Natural killer cell treated with Interleukin-12 subunit alpha and Interleukin-12 subunit beta and Interleukin-15 and Interleukin-18, amount 100 ng/mL, for 72 hours (primary cell): Measurements from ENCODE around the gene SYT13. TPM values are rescaled to one million over a fixed set of nuclear protein-coding genes. Genes with fewer than 3 reads are reported as not detected.

ENCODE experiments used
- ATAC-seq, 2 donors: fragments of 150-1000 bp; cut with Tn5 transposase in 1 of 2; sonication (Bioruptor Pico), chemical (Tn5 transposase) in 1 of 2; 2 replicates each; pipeline ENCODE4 v1.10.0; 2021
- DNase-seq: peaks from one replicate; pipeline ENCODE4 v3.0.0; 2022; ENCODE audit warnings: low spot score
- H3K27ac Mint-ChIP-seq, 2 donors: 1 replicate in 1 of 2; 2 replicates in 1 of 2; pipeline ENCODE4 v1.8.0; 2022; ENCODE audit warnings: mixed read lengths in 2 of 2, mild to moderate bottlenecking in 1 of 2, moderate library complexity in 1 of 2
- H3K27me3 Mint-ChIP-seq, 2 donors: 1 replicate in 1 of 2; 2 replicates in 1 of 2; pipeline ENCODE4 v1.8.0; 2022; ENCODE audit warnings: mixed read lengths in 2 of 2
- H3K36me3 Mint-ChIP-seq: one replicate; pipeline ENCODE4 v1.8.0; 2022; ENCODE audit warnings: mixed read lengths
- H3K4me1 Mint-ChIP-seq, 2 donors: 1 replicate in 1 of 2; 2 replicates in 1 of 2; pipeline ENCODE4 v1.8.0; 2022; ENCODE audit warnings: low read depth in 2 of 2, mixed read lengths in 2 of 2, mild to moderate bottlenecking in 1 of 2
- H3K4me3 Mint-ChIP-seq: one replicate; pipeline ENCODE4 v1.8.0; 2022; ENCODE audit warnings: mixed read lengths
- H3K9me3 Mint-ChIP-seq: 2 replicates; pipeline ENCODE4 v1.8.0; 2022; ENCODE audit warnings: mixed read lengths
- total RNA-seq, 2 donors: library from RNA; stranded (reverse); gene quantifications; one replicate each; pipeline ENCODE4 v1.2.3, GENCODE V29; 2022

SYT13 gene
- total RNA-seq, 2 donors from 2014 or later = not detected

GRCh38 chr11:45209000-45209879 lies 76.9 kb downstream of the SYT13 start:
- no peak overlapping the region for H3K4me3 Mint-ChIP-seq
- H3K27ac Mint-ChIP-seq = no peak overlapping the region
- ATAC-seq = no peak
- H3K27me3 Mint-ChIP-seq = no peaks in the 10 kb centered on the region
- no peaks in the 10 kb centered on the region for H3K9me3 Mint-ChIP-seq
- H3K4me1 Mint-ChIP-seq = peaks cover 0 to 2% of the 10 kb centered on the region in 2 donors
- no peak for DNase-seq
- H3K36me3 Mint-ChIP-seq = no peaks in the 10 kb centered on the region

- Mint-ChIP-seq H3K27ac (no peak overlapping the region), H3K9me3 (peaks cover under 1% of the 10 kb centered on the region), H3K4me1 (peaks cover 0 to 3% of the 10 kb centered on the region in 2 donors), H3K36me3 (no peaks in the 10 kb centered on the region), H3K27me3 (no peaks in the 10 kb centered on the region), H3K4me3 (no peak overlapping the region)
- ATAC-seq (no peak), DNase-seq (no peak)
Measured at GRCh38 chr11:45208135-45208534, 78.0 kb downstream of the SYT13 start.

GRCh38 chr11:45205978-45206377 lies 80.2 kb downstream of the SYT13 start:
- no peaks in the 10 kb centered on the region for H3K36me3 Mint-ChIP-seq
- H3K4me3 Mint-ChIP-seq = no peak overlapping the region
- ATAC-seq (no peak), DNase-seq (no peak)
- H3K27ac Mint-ChIP-seq = no peak overlapping the region
- H3K27me3 Mint-ChIP-seq = no peaks in the 10 kb centered on the region
- peaks cover 6 to 9% of the 10 kb centered on the region in 2 donors for H3K4me1 Mint-ChIP-seq
- H3K9me3 Mint-ChIP-seq = peaks cover 3% of the 10 kb centered on the region

GRCh38 chr11:45204761-45205160 lies 81.4 kb downstream of the SYT13 start:
- peaks cover 6 to 7% of the 10 kb centered on the region in 2 donors for H3K4me1 Mint-ChIP-seq
- ATAC-seq = no peak
- no peak for DNase-seq
- no peaks in the 10 kb centered on the region for H3K27me3 Mint-ChIP-seq
- H3K27ac Mint-ChIP-seq = no peak overlapping the region
- H3K4me3 Mint-ChIP-seq = no peak overlapping the region
- H3K9me3 Mint-ChIP-seq = peaks cover 3% of the 10 kb centered on the region
- H3K36me3 Mint-ChIP-seq = no peaks in the 10 kb centered on the region

GRCh38 chr11:45193695-45194094 lies 92.4 kb downstream of the SYT13 start:
- Mint-ChIP-seq H3K36me3 (no peaks in the 10 kb centered on the region), H3K4me3 (no peak overlapping the region), H3K27ac (no peak overlapping the region), H3K9me3 (no peaks in the 10 kb centered on the region), H3K4me1 (no peaks in the 10 kb centered on the region), H3K27me3 (no peaks in the 10 kb centered on the region)
- no peak for DNase-seq
- ATAC-seq = no peak

Other genes starting within 250 kb of the SYT13 start
- gene PRDM11, start 139.7 kb downstream of the SYT13 start, total RNA-seq = 1 to 10 TPM; 3.5 to 6.6 TPM